COLO668 (cell line): ENCODE results near the gene RBM44.
"Not testable (repeated sequence)": the region's sequence is repeated elsewhere in the genome, so short reads cannot be mapped to it uniquely, and the experiment has no call there.

Experiments
- DNase-seq: peaks from one replicate; lab custom pipeline; 2025; ENCODE audit not compliant: unreplicated experiment; lab: John Stamatoyannopoulos, UW

Gene RBM44

DNA sequence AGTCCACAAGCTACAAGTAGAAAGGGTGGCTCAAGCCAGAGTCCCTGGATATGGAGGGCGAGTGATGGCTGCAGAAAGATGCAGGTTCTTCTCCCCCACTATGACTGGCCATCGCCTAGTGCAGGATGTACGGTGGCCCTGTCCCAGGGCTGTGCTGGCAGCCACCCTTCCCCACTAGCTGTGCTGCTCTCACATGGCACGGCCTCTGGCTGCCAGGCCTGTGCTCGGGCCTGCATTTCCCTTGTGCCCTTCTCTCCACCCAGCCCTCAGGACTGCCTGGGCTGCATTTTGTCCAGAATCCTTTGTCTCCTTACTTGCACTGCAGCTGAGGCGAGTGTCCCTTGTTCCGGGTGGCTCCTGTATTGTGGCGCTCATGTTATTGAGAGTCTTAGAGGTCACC is 59.2 kb downstream of the RBM44 start:
- no peak for DNase-seq

DNA sequence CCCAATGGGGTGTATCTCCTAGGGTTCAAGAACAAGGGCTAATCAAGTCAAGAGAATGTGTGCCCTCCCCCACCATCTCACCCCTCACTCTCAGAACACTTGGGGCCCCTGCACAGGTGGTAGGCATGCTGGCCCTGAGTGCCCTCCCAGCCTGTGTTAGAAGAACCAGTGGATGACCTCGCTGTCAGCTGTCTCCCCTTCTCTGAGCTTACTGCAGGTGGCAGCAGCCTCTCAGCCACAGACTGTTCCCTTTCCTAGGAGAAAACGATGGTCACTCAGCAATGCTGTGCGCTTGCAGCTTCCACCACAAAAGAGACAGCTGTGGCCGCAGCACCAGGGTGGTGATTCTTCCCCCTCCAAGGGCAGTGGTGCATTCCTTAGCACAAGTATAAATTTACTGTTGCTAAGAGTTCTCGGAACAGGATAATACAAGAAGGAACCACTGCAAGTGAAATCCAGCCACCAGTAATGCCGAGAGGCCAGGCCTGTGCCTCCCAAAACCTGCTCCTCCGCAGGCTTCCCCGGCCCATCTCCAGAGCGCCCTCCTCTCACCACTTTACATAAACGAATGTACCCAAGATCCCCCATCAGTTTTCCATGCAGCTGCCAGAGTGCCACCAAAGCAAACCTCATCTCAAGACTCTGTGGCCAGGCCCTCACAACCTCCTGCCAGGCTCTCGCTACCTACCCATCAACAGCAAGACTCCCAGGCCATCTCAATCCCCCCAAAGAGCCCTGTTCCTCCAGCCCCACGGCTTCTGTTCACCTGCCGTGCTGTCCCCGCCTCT is 59.9 kb downstream of the RBM44 start:
- DNase-seq, result peak; percentile 78

DNA sequence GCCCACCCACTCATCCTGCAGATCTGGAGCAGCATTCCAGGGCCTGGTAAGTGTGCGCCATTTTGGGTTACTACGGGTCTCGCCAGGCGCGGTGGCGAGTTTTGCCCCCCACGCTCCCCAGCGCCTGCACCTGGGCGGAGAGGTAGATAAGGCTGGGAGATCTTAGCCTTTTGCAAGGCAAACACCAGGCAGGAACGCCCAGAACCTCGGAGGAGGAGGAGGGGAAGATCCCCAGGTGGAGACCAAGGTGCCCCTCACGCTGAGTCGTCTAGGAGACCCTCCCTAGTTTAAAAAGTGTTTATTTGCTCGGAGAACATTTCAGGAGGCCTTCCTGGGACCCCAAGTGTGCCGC is 60.5 kb downstream of the RBM44 start:
- no peak for DNase-seq

DNA sequence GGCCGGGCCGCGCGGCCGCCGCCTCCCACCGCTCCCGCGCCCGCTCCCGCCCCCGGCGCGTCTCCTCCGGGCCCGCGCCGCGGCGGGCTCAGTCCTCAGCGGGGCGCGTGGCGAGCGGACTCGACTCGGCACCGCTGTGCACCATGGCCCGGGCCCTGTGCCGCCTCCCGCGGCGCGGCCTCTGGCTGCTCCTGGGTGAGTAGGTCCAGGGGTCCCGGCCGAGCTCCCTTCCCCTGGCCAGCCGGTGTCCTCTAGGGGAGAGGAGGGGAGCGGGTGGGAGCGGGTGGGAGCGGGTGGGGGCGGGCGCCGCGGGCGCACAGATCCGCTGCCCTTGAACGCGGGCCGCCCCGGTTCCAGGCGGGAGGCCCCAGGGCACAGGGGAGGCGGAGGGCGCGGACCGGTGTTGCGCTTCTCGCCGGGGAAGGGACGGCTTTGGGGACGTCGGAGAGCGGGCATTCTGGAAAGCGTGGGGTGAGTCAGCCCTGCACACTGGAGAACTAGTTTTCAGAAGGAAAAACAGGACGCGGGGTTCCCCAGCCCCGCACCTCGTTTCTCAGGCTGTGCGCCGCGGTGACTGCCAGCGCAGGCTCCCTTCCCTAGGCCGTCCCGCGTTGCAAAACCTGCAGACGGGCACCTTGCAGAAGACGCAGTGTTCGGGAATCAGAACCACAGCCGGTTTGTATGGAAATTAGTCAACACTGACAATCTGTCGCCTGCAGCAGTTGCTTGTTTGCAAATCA is 61.1 kb downstream of the RBM44 start, which contains the start of gene RAMP1:
TSS of gene RAMP1 (plus strand) at position 91 of the 740 bp plus-strand sequence. CDS start at position 144, 53 bp downstream.
- peak; percentile 67 for DNase-seq

DNA sequence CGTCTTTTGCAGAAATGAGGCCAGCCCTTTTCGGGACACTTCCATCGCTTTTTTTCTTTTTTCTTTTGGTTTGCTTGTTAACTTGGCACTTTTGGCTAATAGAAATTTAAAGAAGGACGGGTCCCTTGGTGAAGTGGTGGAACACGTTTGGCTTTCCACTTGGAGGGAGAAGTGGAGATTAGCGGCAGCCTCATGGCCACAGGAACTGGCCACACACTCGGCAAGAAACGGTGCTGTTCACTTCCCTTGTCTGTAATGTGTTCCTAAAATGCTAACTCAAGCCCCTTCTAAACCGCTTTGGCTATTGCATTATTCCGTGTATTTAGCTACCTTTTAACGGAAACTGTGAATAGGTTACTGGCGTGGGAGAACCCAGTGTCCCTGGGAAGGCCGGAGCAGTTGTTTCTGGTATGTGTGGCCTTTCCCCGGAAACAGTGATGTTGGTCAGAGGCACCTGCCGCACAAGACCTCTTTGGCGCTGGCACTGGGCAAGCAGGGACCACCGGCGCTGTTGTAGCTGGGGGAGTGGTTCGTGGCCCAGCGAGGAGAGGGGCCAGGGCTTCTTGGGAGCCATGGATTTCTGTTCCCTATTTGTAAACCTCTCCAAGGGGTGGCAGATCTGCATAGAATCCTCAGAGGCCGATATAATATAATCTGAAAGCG is 61.8 kb downstream of the RBM44 start:
- peak; percentile 44 for DNase-seq

DNA sequence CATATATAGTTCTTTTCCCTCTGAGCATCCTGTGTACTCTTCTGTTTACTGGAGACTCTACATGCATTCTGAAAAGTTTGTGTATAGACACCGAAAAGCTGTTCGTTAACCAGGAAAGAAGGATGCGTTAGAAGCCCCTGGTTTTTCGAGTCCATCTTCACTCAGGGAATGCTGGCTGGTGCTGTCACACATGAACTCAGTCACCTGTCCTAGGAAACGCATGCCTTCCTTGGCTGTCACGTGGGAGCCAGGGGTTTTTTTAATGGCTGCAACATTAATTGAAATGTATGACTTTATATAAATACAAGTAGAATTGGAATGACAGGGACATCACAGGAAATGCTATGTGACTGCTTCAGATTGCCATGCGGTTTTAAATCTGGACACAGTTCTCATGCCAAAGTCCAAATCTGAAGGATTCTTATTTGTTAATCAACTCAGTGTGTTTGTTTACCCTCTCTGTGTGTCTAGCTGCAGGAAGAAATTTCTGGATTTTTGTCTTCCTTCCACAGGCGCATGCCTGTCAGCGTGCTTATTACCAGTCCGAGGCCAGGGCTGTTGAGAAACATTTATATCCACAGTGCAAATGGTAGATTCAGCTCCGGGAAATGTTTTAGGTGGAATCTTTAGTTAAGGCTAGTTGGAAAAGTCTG is 63.4 kb downstream of the RBM44 start:
- no peak for DNase-seq

DNA sequence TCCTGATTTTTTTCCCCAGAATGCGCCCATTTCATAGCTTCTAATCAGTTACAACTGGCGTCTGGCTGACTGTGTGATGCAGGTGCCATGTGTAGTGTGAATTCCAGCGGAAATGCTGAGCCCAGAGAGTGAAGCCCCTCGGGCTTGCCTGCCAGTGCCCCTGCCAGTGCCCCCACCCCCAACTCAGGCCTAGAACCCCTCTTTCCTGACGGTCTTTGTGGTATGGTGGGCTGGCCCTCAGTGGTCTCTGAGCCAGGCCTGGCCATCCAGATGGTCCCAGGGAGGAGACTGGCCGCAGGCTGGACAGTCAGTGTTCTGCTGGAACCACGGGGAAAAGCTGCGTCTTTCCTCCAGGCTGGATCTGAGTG is 63.9 kb downstream of the RBM44 start:
- no peak for DNase-seq

DNA sequence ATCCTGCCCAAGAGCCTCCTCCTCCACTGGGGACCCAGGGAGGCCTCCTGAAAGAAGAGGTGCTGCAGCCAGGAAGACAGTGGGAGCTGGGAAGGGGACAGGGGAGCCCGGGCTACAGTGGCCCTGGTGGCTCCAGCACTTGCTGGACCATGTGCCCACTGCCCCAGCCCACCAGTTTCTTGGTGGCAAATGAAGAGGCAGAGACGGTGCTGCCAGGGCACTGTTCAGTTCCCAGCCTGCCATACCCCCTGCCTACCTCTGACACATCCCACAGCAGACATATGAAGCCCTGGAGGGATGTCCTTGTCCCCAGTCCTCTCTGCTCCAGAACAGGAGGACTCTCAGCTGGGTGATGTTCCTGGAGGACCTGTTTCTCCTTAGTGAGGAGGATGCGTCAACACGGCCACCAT is 64.5 kb downstream of the RBM44 start:
- DNase-seq, result no peak

DNA sequence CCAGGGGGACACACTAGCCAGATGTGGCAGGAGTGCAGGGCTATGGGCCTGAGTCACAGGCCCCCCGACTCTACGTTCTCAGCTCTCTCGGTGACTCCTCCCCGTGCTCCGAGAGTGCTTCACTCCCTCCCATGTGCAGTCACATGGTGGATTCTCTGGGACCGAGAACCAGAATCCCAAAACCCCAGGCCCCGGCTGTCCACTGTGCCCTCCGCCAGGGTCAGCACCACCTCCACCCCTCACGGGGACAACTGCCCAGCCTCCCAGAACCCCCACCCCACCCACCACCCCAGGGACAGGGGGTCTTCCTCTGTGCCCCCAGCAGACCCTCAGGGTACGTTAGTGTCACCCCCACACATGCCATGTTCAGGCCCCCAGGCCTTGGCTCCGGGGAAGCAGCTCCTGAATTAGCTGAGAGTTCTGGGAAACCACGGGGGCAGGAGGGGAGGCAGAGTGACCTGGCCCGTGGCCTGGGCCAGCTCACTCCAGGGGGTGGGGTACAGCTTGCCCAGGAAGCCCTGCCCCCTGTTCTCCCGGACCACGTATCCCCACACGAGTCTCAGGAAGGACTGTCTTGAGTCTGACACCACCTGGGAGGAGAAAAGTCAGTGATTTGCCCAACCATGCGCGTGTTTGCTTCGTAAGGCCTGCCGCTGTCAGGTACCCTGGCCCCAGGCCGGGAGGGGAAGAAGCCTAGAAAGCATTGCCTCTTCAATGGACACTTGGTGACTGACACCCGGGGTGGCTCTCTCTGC is 65.3 kb downstream of the RBM44 start:
- no peak for DNase-seq

DNA sequence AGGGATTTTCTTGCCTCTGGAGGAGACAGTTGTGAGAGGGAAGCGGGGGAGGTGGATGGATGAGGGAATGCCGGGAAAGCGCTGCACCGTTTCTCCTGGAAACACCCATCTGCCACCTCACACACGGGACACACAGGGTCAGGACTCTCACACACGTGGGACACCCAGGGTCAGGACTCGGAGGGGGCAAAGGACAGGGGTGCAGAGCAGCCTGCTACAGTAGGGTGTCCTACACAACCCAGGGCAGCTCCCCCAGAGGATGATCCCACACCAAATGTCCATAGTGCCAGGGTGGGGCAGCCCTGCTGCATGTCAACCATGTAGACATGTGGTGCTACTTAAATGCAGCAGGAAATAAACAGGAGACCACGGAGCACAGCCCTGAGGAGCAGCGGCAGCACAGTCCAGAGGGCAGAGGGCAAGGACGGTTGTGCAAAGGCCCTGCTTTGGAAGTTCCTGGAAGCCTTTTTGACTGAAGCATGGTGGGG is 65.9 kb downstream of the RBM44 start:
- no peak for DNase-seq

DNA sequence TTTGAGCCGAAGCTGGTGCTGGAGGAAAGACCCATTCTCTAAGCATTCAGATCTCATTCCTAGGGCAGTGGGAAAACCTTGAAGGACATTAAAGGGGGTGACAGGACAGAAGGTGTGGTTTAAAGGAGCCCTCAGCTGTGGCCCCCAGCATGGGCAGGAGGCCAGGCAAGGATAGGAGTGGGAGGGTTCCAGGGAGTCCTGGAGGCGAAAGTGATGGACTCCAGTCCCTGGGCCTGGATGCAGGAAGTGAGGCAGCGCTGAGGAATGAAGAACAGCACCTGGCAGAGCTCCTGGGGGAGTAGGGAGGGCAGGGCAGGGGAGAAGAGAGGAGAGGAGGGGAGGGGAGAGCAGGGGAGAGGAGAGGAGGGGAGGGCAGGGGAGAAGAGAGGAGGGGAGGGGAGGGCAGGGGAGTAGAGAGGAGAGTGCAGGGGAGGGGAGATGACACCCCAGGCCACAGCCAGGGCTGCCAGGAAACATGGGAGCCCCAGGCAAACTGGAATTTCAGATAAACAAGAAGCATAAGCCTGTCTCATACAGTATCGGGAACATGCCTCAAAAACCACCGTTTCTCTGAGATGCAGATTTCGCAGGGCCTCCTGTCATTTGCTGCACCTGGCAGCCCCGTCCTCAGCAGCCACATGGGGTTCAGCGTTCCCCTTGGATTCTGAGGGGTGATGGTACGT is 66.5 kb downstream of the RBM44 start:
- DNase-seq, result peak; percentile 14

DNA sequence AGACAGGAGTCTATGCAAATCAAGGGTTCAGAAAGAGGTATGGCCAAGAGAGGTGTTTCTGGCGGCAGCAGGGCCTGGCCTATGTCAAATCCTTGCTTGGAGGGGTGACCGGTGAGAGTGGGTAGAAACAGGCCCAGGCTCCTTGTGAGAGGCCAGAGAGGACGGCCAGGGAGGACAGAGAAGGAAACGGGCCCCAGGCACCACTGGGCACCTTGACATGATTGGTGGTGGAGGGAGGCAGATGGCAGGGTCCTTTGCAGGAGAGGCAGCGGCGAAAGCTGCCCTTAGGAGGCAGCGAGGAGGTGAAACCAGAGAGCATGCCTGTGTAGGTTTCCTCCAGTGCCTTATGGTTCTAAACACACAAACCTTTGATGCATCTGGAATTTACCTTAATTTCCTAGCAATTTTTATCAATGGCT is 67.1 kb downstream of the RBM44 start:
- peak; percentile 14 for DNase-seq

DNA sequence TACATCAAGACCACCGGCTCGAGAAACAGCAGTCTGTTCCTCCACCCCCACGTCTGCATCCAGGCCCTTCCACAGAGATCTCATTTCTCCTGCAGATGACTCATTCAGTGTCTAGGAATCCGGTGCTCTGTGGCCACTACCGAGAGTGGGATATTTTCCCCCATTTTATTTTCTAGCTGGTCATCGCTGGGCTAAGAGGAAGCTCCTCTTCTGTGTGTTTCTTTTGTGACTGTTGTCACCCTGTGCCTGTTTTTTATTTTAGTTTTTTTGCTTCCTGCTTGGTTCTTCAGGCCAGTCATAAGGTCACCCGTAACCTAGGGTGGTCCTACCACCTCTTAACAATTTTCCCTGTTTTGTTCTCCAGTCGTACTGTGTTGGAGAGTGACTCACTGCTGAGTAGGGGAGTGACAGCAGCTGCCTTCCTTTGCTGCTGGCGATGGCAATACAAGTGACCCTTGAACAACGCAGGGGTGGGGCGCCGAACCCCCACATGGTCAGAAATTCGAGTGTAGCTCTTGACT is 67.6 kb downstream of the RBM44 start:
- DNase-seq, result no peak

DNA sequence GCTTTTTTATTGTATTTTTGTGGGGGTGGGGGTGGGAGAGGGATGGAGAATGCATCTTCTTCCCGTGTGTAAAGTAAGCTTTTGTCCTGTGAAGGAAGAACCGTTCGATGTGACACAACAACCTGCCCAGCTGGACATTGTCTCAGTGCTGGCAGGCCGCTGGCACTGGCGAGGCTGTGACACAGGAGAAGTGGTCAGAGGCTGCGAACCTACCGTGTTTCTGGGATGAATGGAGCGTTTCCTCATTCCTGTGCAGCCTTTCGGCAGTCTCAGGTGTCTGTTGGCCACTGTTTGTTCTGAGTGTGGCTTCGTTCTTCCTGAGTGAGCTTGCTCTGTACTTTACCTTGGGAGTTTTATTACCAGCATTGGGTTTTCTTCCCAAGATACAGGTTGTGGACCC is 68.9 kb downstream of the RBM44 start:
- DNase-seq, result no peak

DNA sequence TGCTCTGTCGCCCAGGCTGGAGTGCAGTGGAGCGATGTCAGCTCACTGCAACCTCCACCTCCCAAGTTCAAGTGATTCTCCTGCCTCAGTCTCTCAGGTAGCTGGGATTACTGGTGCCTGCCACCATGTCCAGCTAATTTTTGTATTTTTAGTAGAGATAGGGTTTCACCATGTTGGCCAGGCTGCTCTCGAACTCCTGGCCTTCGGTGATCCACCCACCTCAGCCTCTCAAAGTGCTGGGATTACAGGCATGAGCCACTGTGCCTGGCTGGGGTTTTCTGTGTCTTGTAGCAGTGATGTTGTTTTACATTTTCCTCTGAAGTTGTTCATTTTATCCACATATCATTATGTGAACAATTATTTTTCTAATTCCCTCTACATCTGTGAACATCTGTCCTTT is 69.5 kb downstream of the RBM44 start:
- DNase-seq, result not testable (repeated sequence)

DNA sequence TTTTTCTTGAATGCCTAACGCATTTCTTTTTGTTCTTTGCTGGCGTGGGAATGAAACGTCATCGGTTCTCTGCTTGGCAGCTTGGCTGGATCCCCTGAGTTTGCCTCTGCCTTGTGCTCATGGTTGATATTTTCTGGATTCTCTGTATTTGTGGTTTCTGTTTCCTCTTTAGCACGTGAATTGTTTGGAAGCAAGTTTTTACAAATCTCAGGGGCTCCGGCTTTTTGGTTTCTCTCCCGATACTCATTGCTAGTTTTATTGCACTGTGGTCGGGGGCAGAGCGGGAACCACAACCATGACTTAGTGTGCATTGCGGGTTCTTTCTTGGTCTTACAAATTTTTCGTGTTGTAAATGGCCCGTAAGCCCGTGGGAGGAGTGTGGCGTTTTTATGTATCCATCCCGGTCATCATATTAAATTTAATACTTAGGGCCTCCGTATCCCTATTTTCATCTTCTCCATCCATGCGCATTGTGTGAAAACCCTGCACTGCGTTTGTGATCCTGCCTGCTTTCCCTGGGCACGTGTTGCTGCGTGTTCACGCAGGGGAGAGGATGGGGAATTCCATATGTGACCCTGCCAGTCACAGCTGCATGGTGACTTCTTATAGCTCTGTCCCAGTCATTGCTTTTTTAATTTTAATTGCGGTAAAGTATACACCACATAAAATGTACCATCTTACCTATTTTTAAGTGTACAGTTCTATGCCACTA is 70.2 kb downstream of the RBM44 start:
- no peak for DNase-seq

DNA sequence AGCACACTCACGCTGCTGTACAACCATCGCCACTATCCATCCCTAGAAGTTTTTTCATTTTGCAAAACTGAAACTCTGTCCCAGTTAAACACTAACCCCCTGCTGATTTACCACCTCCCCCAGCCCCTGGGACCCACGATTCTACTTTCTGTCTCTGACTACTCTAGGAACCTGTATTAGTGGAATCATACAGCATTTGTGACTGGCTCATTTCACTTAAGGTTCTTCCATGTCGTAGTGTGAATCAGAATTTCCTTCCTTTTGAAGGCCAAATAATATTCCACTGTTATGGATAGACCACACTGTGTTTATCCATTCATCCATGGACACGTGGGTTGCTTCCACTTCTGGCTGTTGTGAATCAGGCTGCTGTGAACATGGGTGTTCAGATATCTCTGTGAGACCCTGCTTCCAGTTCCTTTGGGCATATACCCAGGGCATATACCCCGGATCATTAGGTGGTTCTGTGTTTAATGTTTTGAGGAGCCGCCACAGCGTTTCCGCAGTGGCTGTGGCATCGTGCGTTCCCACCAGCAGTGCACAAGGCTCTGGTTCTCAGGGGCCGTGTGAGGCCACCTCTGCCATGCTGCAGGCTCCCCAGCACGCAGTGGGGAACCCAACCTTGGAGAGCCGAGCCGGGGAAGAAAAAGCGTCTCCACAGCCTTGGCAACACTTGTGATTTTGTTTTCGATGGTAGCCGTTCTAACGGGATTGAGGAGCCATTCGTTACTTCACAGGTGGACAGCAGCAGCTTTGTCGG is 70.9 kb downstream of the RBM44 start:
- no peak for DNase-seq

DNA sequence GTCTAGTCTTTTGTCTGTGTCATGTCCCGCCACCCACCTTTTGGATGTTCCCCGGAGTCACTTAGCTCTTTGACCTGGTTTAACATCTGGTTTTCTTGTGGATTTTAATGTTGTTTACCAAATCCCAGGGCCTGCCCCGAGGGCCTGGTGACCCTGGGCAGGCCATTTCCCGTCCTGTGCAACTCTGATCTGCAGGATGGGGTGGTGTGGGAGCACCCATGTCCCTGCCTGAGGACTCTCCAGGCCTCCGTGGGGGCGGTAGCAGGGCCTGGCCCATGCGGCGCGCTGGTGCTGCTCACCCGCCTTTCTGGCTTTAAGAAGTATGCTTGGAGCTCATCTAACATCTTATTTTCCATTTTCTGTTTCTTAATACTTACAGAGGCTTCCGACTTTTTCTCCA is 71.5 kb downstream of the RBM44 start:
- DNase-seq, result no peak
